NCI-H1694 (cell line): ENCODE results near the gene MAGED2.
"Not testable (repeated sequence)": the region's sequence is repeated elsewhere in the genome, so short reads cannot be mapped to it uniquely, and the experiment has no call there.

Experiments
- DNase-seq: peaks from one replicate; lab custom pipeline; 2025; lab: John Stamatoyannopoulos, UW

Gene MAGED2, protein sequence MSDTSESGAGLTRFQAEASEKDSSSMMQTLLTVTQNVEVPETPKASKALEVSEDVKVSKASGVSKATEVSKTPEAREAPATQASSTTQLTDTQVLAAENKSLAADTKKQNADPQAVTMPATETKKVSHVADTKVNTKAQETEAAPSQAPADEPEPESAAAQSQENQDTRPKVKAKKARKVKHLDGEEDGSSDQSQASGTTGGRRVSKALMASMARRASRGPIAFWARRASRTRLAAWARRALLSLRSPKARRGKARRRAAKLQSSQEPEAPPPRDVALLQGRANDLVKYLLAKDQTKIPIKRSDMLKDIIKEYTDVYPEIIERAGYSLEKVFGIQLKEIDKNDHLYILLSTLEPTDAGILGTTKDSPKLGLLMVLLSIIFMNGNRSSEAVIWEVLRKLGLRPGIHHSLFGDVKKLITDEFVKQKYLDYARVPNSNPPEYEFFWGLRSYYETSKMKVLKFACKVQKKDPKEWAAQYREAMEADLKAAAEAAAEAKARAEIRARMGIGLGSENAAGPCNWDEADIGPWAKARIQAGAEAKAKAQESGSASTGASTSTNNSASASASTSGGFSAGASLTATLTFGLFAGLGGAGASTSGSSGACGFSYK

DNA sequence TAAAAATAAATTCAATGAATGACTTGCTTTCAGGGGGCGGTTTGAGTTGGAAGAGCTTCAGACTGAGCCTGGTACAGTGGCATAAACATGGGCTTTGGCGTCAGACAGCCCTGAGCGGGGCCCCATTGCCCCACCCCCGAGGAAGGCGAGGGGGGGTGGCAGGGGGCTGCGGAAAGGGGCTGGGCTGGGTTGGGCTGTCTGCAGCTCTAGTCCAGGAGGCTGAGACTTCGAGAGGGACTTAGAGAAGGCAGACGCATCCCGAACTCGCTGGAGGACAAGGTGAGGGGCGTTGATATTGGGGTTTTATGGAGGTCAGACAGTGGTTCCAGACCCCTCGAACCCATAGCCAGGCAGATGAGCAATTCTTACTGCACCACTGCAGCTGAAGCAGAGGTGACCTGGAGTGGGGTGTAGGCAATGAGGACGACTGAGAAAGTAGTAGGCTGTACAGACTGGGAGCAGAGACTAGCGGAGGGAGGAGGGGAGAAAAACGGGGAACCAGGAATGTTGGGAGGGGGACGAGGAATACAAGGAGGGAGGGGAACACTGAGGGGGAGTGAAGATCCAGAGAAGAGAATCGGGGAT, at the start of gene MAGED2:
TSS of gene MAGED2 (plus strand) at position 222 of the 585 bp plus-strand sequence. CDS start 1,587 bp downstream, outside the sequence.
- no peak for DNase-seq

DNA sequence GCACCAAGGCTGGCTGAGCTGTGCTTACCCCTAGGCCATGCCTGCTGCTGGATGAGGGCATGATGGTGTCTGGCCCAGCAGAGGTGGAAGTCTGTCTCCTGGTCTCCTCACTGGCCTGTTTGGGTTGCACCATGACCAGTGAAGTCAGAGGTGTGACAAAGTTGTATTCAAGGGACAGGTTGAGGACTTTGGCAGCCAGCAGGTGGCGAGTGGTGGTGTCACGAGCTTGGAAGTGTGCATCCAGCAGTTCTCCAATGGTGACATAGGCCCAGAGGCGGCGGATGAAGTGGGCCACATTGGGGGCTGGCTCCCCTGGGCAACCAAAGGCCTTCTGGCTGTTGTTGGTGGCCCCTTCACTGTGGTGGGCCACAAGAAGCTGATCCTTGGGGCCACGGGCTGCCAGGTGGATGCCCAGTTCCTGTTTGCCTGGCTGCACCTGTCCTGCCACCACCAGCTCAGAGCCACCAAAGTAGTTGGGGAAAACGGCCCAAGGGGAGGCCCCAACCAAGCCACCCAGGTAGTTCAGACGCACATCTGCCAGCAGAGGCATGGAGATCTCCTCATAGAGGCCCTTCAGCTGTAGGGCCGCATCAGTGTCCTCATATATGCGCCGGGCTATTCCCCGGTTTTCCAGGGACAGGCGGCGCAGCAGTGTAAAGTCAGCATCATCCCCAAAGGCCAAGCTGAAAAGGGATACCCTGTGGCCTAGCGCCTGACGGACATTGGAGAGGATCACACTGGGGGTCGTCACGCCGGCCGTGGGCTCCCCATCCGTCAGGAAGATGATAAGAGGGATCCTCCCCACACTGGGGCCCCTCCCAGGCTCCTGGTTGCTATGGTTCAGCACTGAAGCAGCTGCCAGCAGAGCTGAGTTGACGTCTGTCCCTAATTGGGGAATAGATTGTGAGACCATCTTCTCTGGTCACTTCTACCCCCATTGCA, 49.2 kb upstream of the MAGED2 start:
- DNase-seq, result no peak

DNA sequence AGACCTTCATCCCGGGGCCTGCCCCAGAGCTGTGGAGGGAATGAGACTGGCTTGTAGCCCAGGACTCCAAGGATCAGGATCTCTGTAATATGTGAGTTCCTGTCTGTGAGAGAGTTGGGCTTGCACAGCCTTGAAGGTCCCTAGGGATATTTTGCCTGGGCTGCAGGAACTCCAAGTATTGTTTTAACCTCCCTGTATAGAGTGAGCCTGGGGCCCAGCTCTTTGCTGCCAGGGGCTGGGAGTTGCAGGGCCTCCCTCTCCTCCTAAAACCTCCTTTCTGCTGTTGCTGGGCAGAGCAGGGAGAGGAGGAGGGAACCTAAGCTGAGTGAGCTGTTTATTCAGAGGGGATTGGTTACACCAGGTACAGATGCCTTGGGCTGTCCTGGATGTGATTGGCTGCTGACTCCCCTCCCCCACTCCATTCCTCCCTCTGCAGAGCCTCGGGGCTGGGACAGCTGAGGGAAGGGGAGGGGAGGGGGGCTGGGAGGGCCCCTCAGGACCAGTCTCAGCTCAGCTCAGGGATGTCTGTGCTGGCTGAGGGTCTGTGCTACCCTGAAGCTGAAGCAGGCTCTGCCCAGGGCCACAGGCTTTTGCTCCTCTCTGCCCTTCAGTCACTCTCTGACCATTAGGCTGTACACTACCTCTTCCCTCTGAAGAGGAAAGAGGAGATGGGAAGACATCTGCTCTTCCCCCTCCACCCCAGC, 33.0 kb upstream of the MAGED2 start:
- DNase-seq, result not testable (repeated sequence)

DNA sequence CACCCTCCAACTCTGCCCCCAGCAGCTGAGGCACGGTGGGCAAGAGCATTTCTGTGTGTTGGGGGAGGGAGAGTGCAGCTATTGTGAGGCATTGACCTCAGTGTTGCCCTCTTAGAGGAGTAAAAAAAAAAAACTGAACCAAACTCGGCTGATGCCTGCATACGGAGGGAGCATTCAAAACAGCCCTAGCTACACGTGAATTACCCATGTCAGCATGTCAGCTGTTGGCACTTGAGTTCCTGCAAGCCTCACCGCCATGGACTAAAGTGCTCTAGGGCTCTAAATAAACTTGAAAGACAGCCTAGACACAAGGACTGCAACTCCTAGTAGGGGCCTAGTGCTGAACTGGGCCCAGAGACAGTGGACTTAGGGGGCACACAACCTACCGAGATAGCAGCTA, 31.5 kb upstream of the MAGED2 start:
- DNase-seq, result no peak

DNA sequence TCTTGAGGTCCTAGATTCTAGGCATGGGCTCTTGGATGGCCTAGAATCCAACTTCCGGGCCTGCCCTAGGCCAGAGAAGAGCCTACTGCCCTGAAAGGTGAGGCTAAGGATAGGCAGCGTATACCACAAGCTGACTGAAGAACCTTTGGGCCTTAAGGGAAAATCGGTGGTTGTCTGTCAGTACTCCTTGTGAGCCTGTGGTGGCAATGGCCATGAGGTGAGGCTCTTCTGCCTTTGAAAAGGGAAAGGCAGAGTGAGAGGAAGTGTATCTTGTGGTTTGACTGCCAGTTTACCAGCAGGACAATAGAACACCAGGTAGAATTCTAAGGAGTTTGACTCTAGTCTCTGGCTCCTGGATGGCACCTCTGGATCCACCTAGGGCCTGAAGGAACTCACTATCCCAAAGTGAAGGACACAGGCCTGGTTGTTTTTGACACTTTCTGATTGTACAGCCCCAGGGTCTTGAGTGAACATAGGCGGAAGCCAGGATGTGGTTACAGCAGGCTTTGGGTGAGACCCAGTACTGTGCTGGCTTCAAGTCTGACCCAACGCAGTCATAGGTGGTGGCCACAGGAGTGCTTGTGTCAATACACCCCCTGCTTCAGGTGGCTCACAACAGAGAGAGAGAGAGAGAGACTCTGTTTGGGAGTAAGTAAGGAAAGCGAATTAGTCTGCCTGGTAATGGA, 30.4 kb upstream of the MAGED2 start:
- no peak for DNase-seq

DNA sequence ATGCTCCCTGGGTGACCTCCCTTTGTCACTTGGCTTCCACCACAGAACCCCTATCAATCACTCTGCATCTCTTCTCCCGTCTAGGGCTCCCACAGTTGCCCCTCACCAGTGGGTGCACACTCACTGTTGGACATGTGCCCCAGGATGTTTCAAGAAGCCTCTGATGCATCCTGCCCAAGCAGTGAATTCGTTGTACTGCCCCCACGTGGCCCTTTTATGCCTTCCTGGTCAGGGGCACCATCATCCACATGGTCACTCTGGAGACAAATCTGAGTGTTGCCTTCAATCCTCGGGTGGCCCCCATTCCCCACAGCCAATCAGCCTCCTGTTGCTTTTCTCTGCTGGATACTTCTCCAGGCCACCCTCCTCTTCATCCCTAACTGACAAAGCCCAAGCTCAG, 21.6 kb upstream of the MAGED2 start:
- DNase-seq, result no peak

DNA sequence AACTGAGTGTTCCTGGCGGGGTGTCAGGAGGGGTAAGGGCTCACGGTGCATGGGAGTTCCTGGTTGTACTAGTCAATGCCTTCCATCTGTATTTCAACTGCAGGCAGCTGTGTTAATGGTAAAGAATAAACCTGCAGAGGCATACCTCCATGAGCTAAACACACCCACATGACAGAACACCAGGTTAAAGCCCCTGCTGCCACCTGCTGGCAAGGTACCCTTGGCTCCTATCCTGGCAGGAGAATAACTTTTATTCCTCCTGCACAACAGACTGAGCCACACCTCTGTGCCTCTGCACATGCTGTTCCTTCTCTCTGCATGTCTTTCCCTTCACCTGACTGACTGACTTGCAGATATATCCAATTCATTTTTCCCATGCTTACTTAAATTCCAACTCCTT, 20.6 kb upstream of the MAGED2 start:
- no peak for DNase-seq

DNA sequence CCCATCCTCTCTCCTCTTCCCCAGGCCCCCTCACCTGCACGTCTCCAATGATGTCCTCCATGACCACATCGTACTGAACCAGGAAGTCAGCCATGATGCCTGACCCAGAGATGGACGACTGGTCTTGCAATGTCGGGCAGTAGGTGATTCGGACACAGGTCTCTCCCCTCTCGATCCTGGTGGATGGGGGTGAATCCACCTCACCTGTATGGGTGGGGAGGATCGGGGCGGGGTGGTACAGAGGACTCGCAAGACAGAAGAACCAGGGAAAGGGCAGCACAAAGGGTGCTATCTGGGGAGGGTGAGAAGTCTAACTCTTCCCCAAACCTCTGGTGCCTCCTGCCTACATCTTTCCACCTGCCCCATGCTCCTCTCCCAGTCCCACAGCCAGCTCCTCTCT, 19.1 kb upstream of the MAGED2 start:
- DNase-seq, result no peak

DNA sequence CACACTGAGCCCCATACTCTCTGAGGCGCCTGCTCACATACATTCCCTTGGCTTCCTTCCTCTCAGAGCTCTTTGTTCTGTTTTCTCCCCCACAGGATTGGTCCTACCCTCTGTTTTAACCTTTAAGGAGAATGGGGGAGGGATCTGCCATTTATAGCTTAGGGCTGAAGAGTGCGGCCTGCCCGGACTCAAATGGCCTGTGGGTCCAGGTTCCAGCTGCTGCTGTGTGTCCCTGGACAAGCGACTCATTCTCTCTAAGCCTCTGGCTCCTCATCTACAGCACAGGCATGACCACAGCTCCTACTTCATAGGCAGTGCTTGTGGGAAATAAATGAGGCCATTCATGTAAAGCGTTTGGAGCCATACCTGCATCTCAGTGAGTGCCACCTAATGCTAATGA, 18.1 kb upstream of the MAGED2 start:
- DNase-seq, result not testable (repeated sequence)

DNA sequence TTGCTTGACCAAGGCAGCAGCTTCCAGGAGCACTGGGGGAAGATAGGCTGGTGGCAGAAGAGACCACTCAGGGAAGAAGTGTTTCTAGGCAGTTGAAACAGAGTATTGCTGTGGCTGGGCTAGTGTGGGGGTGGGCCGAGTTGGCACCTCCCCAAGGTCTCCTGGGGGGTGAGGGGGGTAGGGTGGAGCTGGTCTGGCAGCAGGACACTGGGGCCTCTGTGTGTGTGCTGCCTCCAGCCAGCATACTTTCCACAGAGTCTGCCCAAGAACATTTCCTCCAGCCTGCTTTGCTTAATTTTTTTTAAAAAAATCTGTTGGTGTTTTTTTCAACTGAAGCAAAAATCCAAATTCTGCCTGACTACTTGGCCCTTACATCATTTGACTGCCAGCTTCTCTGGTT, 13.5 kb upstream of the MAGED2 start:
- no peak for DNase-seq

DNA sequence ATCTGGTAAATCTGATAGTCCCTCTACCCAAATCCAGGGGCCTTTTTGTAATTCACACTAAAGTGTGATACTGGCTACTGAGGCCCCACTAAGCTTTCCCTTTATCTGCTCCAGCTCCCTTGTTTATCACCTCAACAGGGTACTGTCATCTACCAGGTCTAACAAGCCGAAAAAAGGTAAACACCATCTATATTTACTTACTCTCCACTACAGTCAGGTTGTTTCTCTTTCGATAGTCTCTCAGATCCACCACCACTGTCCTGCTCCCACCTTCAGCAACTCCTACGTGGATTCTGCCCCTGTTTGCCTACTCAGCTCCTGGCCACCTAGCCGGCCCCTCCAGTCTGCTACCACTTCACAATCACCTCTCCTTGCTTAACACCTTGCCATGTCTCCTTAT, 12.8 kb upstream of the MAGED2 start:
- no peak for DNase-seq

DNA sequence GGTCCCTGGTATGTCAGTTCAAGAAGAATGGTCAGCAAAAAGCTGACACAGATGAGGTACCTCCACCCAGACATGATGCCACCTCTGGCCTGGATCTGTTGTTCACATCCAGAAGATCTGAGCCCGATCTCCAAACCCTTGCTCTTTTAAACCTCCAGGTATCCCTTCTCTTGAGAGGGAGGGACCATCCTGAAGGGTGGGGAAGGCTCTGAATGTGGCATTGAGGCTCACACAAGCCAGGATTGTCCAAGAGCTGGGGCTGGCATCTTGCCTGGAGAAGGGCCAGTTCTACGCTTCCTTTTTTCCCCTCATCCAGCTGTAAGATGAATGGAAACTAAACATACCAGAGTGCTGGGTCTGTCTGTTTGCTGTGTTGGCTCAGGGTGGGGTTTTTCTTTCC, 9.4 kb upstream of the MAGED2 start, which contains the start of gene ITIH6:
TSS of gene ITIH6 (minus strand) at position 119 of the 400 bp plus-strand sequence. CDS start at position 74, 45 bp downstream.
- no peak for DNase-seq

DNA sequence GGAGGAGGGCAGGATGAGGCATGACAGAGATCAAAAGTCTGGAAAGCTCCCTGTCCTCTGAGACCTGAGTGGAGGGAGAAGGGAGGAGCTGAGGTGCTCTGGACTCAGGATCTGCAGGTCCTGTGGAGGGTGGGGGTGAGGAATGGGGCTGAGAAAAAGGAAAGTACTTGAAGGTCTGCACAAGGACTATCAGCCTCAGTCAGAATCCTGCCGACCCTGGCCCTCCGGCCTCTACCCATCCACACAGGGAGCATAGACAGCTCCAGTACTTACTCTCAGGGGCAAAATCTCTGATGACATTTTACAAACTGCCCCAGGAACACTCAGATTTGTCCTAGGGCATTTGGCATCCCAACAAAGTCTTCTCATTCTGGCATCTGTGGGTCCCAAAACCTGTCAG, 8.5 kb upstream of the MAGED2 start:
- no peak for DNase-seq

DNA sequence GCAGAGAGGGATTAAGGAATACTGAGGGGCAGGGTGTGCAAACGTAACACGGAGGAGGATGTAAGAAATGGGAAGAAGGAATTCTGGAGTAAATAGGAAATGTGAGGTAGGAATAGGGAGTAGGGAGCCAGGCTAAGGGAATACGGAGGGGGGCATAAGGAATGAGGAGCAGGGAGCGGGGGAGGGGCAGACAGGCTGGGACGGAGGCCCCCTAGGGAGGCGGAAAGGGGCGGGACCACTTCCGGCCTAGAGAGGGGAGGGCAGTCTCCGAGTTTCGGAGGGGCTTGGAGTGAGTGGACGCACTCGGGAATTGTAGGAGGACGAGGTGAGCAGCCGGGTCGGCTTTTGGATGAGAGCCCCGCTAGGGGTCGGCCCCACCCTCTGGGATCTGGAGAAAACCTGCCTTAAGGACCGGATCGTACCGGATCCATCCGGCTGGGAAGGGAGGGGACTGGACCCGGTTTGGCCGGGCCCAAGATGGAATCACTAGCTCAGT, 612 bp downstream of the MAGED2 start:
- peak; percentile 53 for DNase-seq

DNA sequence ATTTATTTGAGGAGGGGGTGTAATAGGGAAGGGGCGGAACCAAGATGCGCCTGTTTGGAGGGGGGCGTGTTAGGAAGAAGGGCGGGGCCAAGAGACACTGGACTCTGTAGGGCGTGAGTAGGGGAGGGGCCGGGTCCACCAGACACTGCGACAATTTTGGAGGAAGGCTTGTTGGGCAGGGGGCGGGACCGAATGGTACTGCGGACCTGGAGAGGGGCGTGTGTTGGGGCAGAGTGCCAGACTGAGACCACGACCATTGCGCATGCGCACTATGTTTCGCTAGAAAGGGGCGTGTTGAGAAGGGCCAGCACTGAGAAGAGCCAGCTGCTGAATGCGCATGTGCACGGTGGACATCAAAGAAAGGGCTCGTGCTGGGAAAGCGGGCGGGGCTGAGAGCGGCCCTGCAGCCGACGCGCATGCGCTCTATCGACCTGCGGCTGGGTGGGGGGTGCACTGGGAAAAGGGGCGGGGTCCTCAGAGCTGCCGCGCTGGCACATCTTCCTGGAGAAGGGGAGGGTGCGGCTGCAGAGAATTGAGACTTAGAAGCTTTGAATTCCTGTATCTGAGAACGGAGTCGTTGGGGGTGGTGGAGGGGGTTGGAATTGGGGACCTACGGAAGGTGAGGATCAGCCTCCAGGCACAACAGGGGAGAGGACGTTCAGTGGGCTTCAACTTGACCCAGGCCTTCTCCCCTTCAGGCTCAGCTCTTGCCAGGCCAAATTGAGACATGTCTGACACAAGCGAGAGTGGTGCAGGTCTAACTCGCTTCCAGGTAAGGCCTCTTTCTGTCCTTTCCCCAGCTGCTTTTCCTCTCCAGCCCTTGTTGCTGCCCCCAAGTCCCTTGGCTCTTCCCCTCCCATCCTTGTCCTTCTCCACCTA, 1.3 kb downstream of the MAGED2 start:
- peak; percentile 96 for DNase-seq

DNA sequence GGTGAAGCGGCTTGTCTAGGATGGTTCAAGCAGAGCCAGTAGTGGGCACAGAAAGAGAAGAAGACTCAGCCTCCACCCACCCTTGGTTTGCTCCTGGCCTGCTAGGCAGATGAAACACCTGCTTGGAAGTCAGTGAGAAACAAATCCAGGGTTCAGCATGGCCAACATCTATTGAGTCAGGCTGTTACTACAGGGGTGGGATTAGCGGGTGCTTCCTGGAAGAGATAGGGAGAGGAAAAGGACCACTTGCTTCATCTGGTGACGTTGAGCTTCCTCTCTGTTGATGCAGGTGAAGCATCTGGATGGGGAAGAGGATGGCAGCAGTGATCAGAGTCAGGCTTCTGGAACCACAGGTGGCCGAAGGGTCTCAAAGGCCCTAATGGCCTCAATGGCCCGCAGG, 3.0 kb downstream of the MAGED2 start:
- DNase-seq, result no peak

DNA sequence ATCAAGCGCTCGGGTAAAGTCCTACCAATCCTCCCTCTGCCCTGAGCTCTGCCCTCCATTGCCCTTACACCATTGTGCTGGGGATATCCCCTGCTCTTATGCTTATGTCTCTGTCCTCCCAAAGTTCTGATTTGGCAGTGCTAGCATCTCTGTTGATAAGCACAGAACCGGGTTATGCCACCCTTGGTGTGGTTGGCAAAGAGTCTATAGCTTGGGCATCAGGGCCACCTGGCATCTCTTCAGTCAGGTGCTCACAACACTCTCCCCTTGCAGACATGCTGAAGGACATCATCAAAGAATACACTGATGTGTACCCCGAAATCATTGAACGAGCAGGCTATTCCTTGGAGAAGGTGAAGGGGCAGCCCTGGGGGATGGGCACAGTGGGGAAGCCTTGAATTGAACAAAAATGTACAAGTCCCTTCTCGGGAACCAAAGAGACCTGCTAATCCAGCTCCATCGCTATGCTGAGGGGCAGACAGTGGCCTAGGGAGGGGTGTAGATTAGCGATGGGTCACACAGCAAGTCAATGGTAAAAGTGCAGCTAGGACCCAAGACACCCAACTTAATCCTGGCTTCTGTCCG, 3.8 kb downstream of the MAGED2 start:
- no peak for DNase-seq

DNA sequence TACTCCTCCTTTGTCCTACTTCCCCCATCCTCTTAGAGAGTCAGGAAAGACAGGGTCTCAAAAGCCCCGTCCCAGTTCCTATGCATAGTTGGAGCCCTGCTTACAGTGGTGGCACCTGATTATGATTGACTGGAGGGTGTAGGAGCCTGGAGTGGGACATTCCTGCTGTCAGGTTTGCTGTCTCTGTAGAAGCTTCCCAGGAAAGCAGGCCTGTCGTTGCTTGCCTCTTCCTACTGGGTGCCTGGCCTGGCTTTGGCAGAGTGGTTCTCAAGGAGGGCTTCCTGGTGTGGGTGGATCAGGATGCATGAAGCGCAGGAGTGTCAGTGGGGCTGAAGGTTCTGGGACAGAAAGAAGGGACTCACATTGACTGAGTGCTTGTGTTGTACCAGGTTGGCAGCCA, 4.8 kb downstream of the MAGED2 start:
- no peak for DNase-seq

DNA sequence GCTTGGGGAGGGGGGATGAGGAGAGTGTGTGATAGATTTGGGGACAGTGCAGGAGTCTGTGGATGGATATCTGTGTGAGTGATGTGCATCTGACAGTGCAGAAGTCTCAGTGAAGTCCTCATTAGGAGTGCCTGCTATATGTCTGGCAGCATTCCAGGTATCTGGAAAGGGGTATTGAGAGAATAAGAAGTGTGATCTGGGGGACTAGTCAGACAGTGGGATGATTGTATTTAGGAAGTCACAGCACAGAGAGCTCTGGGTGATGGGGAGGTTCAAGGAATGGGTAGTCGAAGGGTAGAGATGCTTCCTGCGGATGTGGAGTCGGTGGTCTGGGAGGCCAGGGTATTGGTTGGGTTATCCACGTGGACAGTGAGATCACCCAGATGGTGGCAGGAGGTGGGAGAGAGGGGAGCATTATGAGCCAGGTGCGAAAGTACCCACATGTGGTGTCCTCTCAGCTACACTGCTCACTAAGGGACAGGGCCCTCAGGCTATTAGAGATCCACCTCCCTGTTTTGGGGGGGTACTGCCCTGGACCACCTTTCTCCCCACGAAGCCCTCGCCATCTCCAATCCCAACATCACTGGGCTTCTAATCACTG, 9.8 kb downstream of the MAGED2 start:
- DNase-seq, result no peak
